Esophagus (tissue), 2 donors: ENCODE measurements around the gene MZB1. TPM values are rescaled to one million over a fixed set of nuclear protein-coding genes. Genes with fewer than 3 reads are reported as not detected.

ENCODE experiments used
- H3K27ac ChIP-seq, 2 donors: one replicate each; pipeline ENCODE4 v1.5.1; 2013; ENCODE audit warnings: low read depth in 2 of 2, mild to moderate bottlenecking in 2 of 2, inconsistent platforms in 1 of 2, low read length in 1 of 2, moderate library complexity in 1 of 2
- H3K27me3 ChIP-seq, 2 donors: one replicate each; pipeline ENCODE4 v1.6.1; 2013; ENCODE audit warnings: low read length in 2 of 2, control low read depth in 1 of 2, mild to moderate bottlenecking in 1 of 2; ENCODE audit not compliant: insufficient read depth in 2 of 2, control insufficient read depth in 1 of 2
- H3K36me3 ChIP-seq, 2 donors: one replicate each; pipeline ENCODE4 v1.6.1; 2013; ENCODE audit warnings: low read length in 1 of 2; ENCODE audit not compliant: control insufficient read depth in 2 of 2, insufficient read depth in 2 of 2
- H3K4me1 ChIP-seq, 2 donors: one replicate each; pipeline ENCODE4 v1.6.1; 2013; ENCODE audit warnings: low read length in 1 of 2; ENCODE audit not compliant: control insufficient read depth in 2 of 2, insufficient read depth in 2 of 2
- H3K4me3 ChIP-seq, 2 donors: one replicate each; pipeline ENCODE4 v1.5.1; 2013; ENCODE audit warnings: low read length in 2 of 2, mild to moderate bottlenecking in 2 of 2, low read depth in 1 of 2, moderate library complexity in 1 of 2
- H3K9me3 ChIP-seq, 2 donors: one replicate each; pipeline ENCODE4 v1.6.1; 2013; ENCODE audit warnings: mild to moderate bottlenecking in 2 of 2, low read depth in 1 of 2, low read length in 1 of 2, moderate library complexity in 1 of 2; ENCODE audit not compliant: control insufficient read depth in 2 of 2, insufficient read depth in 1 of 2
- WGBS, 2 donors: extraction: QIAGEN DNeasy Blood & Tissue Kit; methylation state at CpG; one replicate each; pipeline ENCODE4 v1.1.7; 2013; 5-methylcytosine and 5-hydroxymethylcytosine counted together
- polyA plus RNA-seq, 2 donors: library from polyadenylated mRNA; stranded (reverse); fragments of 200-250 nt; gene quantifications; one replicate each; pipeline ENCODE4 v1.2.3, GENCODE V29; 2013
- donor health status: healthy with polysubstance abuse.
- donor health status: Bipolar disorder and iron deficiency.

The MZB1 gene
- under 1 TPM; 0.47 to 0.67 TPM for polyA plus RNA-seq

GRCh38 chr5:139389701-139390638 is at the start of gene MZB1:
MZB1 (minus strand) TSS chr5:139389913; CDS start chr5:139389856, 57 bp downstream.
- H3K36me3 ChIP-seq: peaks cover 0 to 2% of the 10 kb centered on the region in 2 donors
- H3K4me3 ChIP-seq: peak within 1 kb of the TSS in 1 of 2 donors; percentile 14
- H3K4me1 ChIP-seq: peaks cover 6 to 28% of the 10 kb centered on the region in 2 donors
- H3K27ac ChIP-seq: peak within 1 kb of the TSS; percentile 50 to 64
- WGBS, 2 donors: 73 to 74% methylated on average over 10 to 11 of the region's 11 CpGs
- H3K27me3 ChIP-seq: no peaks in the 10 kb centered on the region
- H3K9me3 ChIP-seq: no peaks in the 10 kb centered on the region

GRCh38 chr5:139439013-139439903 is 49.5 kb upstream of the MZB1 start, which contains the start of gene DNAJC18:
DNAJC18 (minus strand) TSS chr5:139439525; CDS start chr5:139439445, 80 bp downstream.
- WGBS, 2 donors: 2 to 3% methylated on average over 35 to 49 of the region's 49 CpGs
- peaks cover 0 to 2% of the 10 kb centered on the region in 2 donors for H3K4me1 ChIP-seq
- peak within 1 kb of the TSS; percentile 96 to 99 for H3K27ac ChIP-seq

GRCh38 chr5:139438707-139439012 is 48.9 kb upstream of the MZB1 start:
- H3K9me3 ChIP-seq: no peaks in the 10 kb centered on the region
- H3K27ac ChIP-seq: peak overlapping the region; percentile 24 to 96
- 20 to 28% methylated on average over 8 of the region's 8 CpGs for WGBS, 2 donors
- H3K4me1 ChIP-seq: peaks cover 0 to 2% of the 10 kb centered on the region in 2 donors
- H3K27me3 ChIP-seq: no peaks in the 10 kb centered on the region
- no peaks in the 10 kb centered on the region for H3K36me3 ChIP-seq
- H3K4me3 ChIP-seq: peak overlapping the region; percentile 85 to 95

More at GRCh38 chr5:139439013-139439903, 49.5 kb upstream of the MZB1 start, which contains the start of gene DNAJC18:
- H3K36me3 ChIP-seq: no peaks in the 10 kb centered on the region
- H3K27me3 ChIP-seq: no peaks in the 10 kb centered on the region
- H3K4me3 ChIP-seq: peak within 1 kb of the TSS; percentile 85 to 95
- no peaks in the 10 kb centered on the region for H3K9me3 ChIP-seq

GRCh38 chr5:139435676-139436075 is 46.0 kb upstream of the MZB1 start:
- Histone ChIP-seq H3K36me3 (no peaks in the 10 kb centered on the region), H3K27ac (no peak overlapping the region), H3K4me3 (no peak overlapping the region), H3K9me3 (no peaks in the 10 kb centered on the region), H3K27me3 (no peaks in the 10 kb centered on the region), H3K4me1 (peaks cover 0 to 2% of the 10 kb centered on the region in 2 donors)
- WGBS, 2 donors: 98% methylated on average over 3 of the region's 3 CpGs

- H3K27ac ChIP-seq: no peak overlapping the region
- WGBS, 2 donors: 85 to 87% methylated on average over 1 of the region's 1 CpG
- no peak overlapping the region for H3K4me3 ChIP-seq
- no peaks in the 10 kb centered on the region for H3K27me3 ChIP-seq
- H3K9me3 ChIP-seq: no peaks in the 10 kb centered on the region
- H3K36me3 ChIP-seq: no peaks in the 10 kb centered on the region
- H3K4me1 ChIP-seq: no peaks in the 10 kb centered on the region
These were observed 42.0 kb upstream of the MZB1 start for GRCh38 chr5:139431706-139432105.

GRCh38 chr5:139430015-139430414 is 40.3 kb upstream of the MZB1 start:
- 80 to 84% methylated on average over 2 of the region's 2 CpGs for WGBS, 2 donors
- no peak overlapping the region for H3K4me3 ChIP-seq
- H3K4me1 ChIP-seq: no peaks in the 10 kb centered on the region
- H3K36me3 ChIP-seq: peaks cover 1 to 4% of the 10 kb centered on the region in 2 donors
- no peak overlapping the region for H3K27ac ChIP-seq
- no peaks in the 10 kb centered on the region for H3K27me3 ChIP-seq
- H3K9me3 ChIP-seq: no peaks in the 10 kb centered on the region

- no peaks in the 10 kb centered on the region for H3K9me3 ChIP-seq
- 76 to 80% methylated on average over 8 of the region's 8 CpGs for WGBS, 2 donors
- peaks cover 1 to 4% of the 10 kb centered on the region in 2 donors for H3K36me3 ChIP-seq
- H3K27ac ChIP-seq: no peak overlapping the region
- no peaks in the 10 kb centered on the region for H3K4me1 ChIP-seq
- H3K4me3 ChIP-seq: no peak overlapping the region
- H3K27me3 ChIP-seq: no peaks in the 10 kb centered on the region
These were observed 36.6 kb upstream of the MZB1 start for GRCh38 chr5:139426203-139426885.

- WGBS, 2 donors: 91 to 92% methylated on average over 5 of the region's 5 CpGs
- H3K4me1 ChIP-seq: no peaks in the 10 kb centered on the region
- H3K36me3 ChIP-seq: peaks cover 1 to 4% of the 10 kb centered on the region in 2 donors
- no peaks in the 10 kb centered on the region for H3K9me3 ChIP-seq
- H3K27ac ChIP-seq: no peak overlapping the region
- H3K4me3 ChIP-seq: no peak overlapping the region
- no peaks in the 10 kb centered on the region for H3K27me3 ChIP-seq
These were observed 35.8 kb upstream of the MZB1 start for GRCh38 chr5:139425497-139425896.
